GM12874 (cell line): ENCODE data around the gene VDAC2.

Experiments
- CTCF ChIP-seq: IDR thresholded peaks from 2 replicates; pipeline ENCODE4 v1.5.1; 2011; ENCODE audit warnings: low read depth, mild to moderate bottlenecking, control low read depth, low read length, moderate library complexity; ENCODE audit not compliant: insufficient read depth

The VDAC2 gene

GRCh38 chr10:75276069-75276872 lies 65.7 kb downstream of the VDAC2 start:
- no peak for TF ChIP-seq CTCF

DNA sequence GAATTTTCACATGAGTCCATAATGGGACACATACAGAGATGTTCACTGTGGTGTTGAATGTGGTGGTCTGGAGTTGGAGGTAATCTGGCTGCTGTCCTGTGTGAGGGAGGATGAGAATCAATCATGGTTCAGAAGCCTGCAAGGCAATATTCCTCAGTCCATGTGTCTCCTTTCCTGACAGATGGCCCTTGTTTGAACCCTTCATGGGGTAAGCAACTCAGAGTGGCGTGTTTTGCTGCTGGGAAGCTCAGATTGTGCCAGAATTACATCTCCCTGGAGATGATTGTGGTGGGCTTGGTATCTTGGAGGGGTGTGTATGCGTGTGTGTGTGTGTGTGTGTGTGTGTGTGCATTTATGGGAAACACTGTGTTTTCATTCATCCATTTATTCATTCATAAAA lies 69.6 kb downstream of the VDAC2 start:
- no peak for TF ChIP-seq CTCF
